HCT116 (cell line): ENCODE measurements around the gene LRRC66. TPM values are rescaled to one million over a fixed set of nuclear protein-coding genes. Genes with fewer than 3 reads are reported as not detected.

ENCODE experiments used
- ATAC-seq: fragments of 200-7000 bp; cut with Tn5 transposase; 2 replicates; pipeline ENCODE4 v1.9.1; 2020; ENCODE audit warnings: mild to moderate bottlenecking, moderate library complexity
- BruUV-seq: library from RNA; stranded (reverse); fragments of 400-500 nt; replicated peaks from 2 replicates; lab custom pipeline; 2021; lab: Mats Ljungman, UMichigan
- CTCF ChIA-PET: fragments of 300-600 bp; sonication (Branson Sonifier 250); formaldehyde crosslinking; loops from one replicate; lab custom pipeline; 2021; ENCODE audit warnings: antibody characterized with exemption; lab: Charles Lee
- POLR2A ChIA-PET: fragments of 300-600, 350-600 bp; sonication (Branson Sonifier 250); formaldehyde crosslinking; loops from one replicate; lab custom pipeline; 2021; ENCODE audit warnings: antibody characterized with exemption; lab: Charles Lee
- RAD21 ChIA-PET, 2 experiments: fragments of 300-600 bp; sonication (Branson Sonifier 250); formaldehyde crosslinking; loops; one replicate each; lab custom pipeline; 2023; ENCODE audit warnings: low total read pairs in 2 of 2; ENCODE audit not compliant: uncharacterized antibody in 2 of 2, unreplicated experiment in 2 of 2, low non-redundant PET in 1 of 2; lab: Charles Lee
- DNase-seq: peaks from one replicate; pipeline ENCODE4 v3.0.0-alpha.2; 2010; ENCODE audit warnings: low read depth, low spot score
- H2AFZ ChIP-seq: fragments of 200-600 bp; shearing (Covaris generic), sonication (generic); 2 replicates; pipeline ENCODE4 v1.6.1; 2017; ENCODE audit warnings: low read depth, mixed run types, mixed read lengths, antibody characterized with exemption, low read length; ENCODE audit not compliant: poor library complexity, severe bottlenecking
- H3K27ac ChIP-seq: 2 replicates; pipeline ENCODE4 v1.5.1; 2012; ENCODE audit warnings: low read depth, low read length
- H3K27me3 ChIP-seq: fragments of 200-600 bp; sonication (generic); 2 replicates; pipeline ENCODE4 v1.6.1; 2016; ENCODE audit warnings: mixed run types, low read length, mixed read lengths; ENCODE audit not compliant: insufficient read depth
- H3K36me3 ChIP-seq, 2 experiments: fragments of 200-500 bp in 1 of 2; fragments of 200-600 bp in 1 of 2; sonication (Bioruptor generic) in 1 of 2; sonication (generic) in 1 of 2; 2 replicates each; pipeline versions ENCODE4 v1.5.1 to v1.6.1; 2014 to 2016; ENCODE audit warnings: low read length in 2 of 2, inconsistent platforms in 1 of 2, mixed read lengths in 1 of 2, mixed run types in 1 of 2; ENCODE audit not compliant: insufficient read depth in 2 of 2, control insufficient read depth in 1 of 2
- H3K4me1 ChIP-seq, 2 experiments: fragments of 200-600 bp in 1 of 2; sonication (generic) in 1 of 2; 2 replicates each; pipeline versions ENCODE4 v1.5.1 to v1.6.1; 2012 to 2017; ENCODE audit warnings: low read length in 2 of 2, inconsistent platforms in 1 of 2, mild to moderate bottlenecking in 1 of 2, mixed read lengths in 1 of 2, mixed run types in 1 of 2, moderate library complexity in 1 of 2; ENCODE audit not compliant: insufficient read depth in 2 of 2, control insufficient read depth in 1 of 2
- H3K4me2 ChIP-seq: fragments of 200-600 bp; sonication (generic); 2 replicates; pipeline ENCODE4 v1.6.1; 2017; ENCODE audit warnings: mixed run types, low read length, mixed read lengths
- H3K4me3 ChIP-seq, 2 experiments: fragments of 200-600 bp in 1 of 2; sonication (generic) in 1 of 2; replicated peaks in 1 of 2; 2 replicates each; pipeline ENCODE4 v1.5.1; 2011 to 2016; ENCODE audit warnings: low read length in 2 of 2, control low read depth in 1 of 2, low read depth in 1 of 2, mild to moderate bottlenecking in 1 of 2, mixed read lengths in 1 of 2, mixed run types in 1 of 2
- H3K79me2 ChIP-seq: fragments of 200-600 bp; sonication (generic); 2 replicates; pipeline ENCODE4 v1.6.1; 2017; ENCODE audit warnings: mild to moderate bottlenecking, mixed run types, low read length, moderate library complexity, mixed read lengths; ENCODE audit not compliant: insufficient read depth
- H3K9ac ChIP-seq: fragments of 200-600 bp; sonication (generic); 2 replicates; pipeline ENCODE4 v1.6.1; 2016; ENCODE audit warnings: low read length, mixed read lengths
- H3K9me2 ChIP-seq: fragments of 200-600 bp; sonication (generic), shearing (Covaris generic); 2 replicates; pipeline ENCODE4 v1.6.1; 2017; ENCODE audit warnings: mixed run types, mild to moderate bottlenecking, moderate library complexity; ENCODE audit not compliant: insufficient read depth
- H3K9me3 ChIP-seq, 2 experiments: fragments of 200-500 bp in 1 of 2; fragments of 200-600 bp in 1 of 2; sonication (Bioruptor generic) in 1 of 2; sonication (generic) in 1 of 2; 2 replicates each; pipeline ENCODE4 v1.6.1; 2014 to 2017; ENCODE audit warnings: low read length in 2 of 2, mixed read lengths in 2 of 2, inconsistent platforms in 1 of 2, low read depth in 1 of 2, mild to moderate bottlenecking in 1 of 2, mixed run types in 1 of 2, moderate library complexity in 1 of 2; ENCODE audit not compliant: control insufficient read depth in 1 of 2, insufficient read depth in 1 of 2
- H4K20me1 ChIP-seq: fragments of 200-600 bp; sonication (generic), shearing (Covaris generic); 2 replicates; pipeline ENCODE4 v1.6.1; 2017; ENCODE audit warnings: mixed run types, mild to moderate bottlenecking, moderate library complexity; ENCODE audit not compliant: insufficient read depth
- CBX3 ChIP-seq: IDR thresholded peaks from 2 replicates; pipeline ENCODE4 v1.6.1; 2012; ENCODE audit warnings: low read depth
- CEBPB ChIP-seq: IDR thresholded peaks from 2 replicates; pipeline ENCODE4 v1.6.1; 2012; ENCODE audit warnings: low read depth
- CTCF ChIP-seq, 3 experiments: fragments of 200-600 bp in 1 of 3; sonication (generic) in 1 of 3; IDR thresholded peaks in 2 of 3; conservative IDR thresholded peaks in 1 of 3; 2 replicates each; pipeline ENCODE4 v1.5.1; 2012 to 2017; ENCODE audit warnings: low read depth in 2 of 3, low read length in 2 of 3, antibody characterized with exemption in 1 of 3, borderline replicate concordance in 1 of 3, control low read depth in 1 of 3, mild to moderate bottlenecking in 1 of 3, mixed read lengths in 1 of 3, mixed run types in 1 of 3, moderate library complexity in 1 of 3; ENCODE audit not compliant: insufficient read depth in 1 of 3
- EGR1 ChIP-seq: IDR thresholded peaks from 2 replicates; pipeline ENCODE4 v1.6.1; 2012; ENCODE audit warnings: low read depth
- ELF1 ChIP-seq: IDR thresholded peaks from 2 replicates; pipeline ENCODE4 v1.6.1; 2012; ENCODE audit warnings: low read depth, borderline replicate concordance
- EZH2phosphoT487 ChIP-seq: fragments of 200-600 bp; IDR thresholded peaks from 2 replicates; pipeline ENCODE4 v1.6.1; 2018; ENCODE audit warnings: antibody characterized with exemption, borderline replicate concordance
- FOSL1 ChIP-seq: IDR thresholded peaks from 2 replicates; pipeline ENCODE4 v1.6.1; 2012; ENCODE audit warnings: low read depth
- POLR2A ChIP-seq: IDR thresholded peaks from 2 replicates; pipeline ENCODE4 v1.7.0; 2011; ENCODE audit warnings: borderline replicate concordance; ENCODE audit not compliant: insufficient read depth, insufficient read length; ENCODE audit errors: extremely low read depth
- POLR2AphosphoS5 ChIP-seq: IDR thresholded peaks from 2 replicates; pipeline ENCODE4 v1.6.1; 2011; ENCODE audit warnings: mild to moderate bottlenecking, low read depth, low read length, moderate library complexity
- SIN3A ChIP-seq: IDR thresholded peaks from 2 replicates; pipeline ENCODE4 v1.6.1; 2012; ENCODE audit warnings: low read depth
- SP1 ChIP-seq: IDR thresholded peaks from 2 replicates; pipeline ENCODE4 v1.6.1; 2012; ENCODE audit warnings: low read depth
- TCF7L2 ChIP-seq: IDR thresholded peaks from 2 replicates; pipeline ENCODE4 v1.7.0; 2011; ENCODE audit warnings: borderline replicate concordance, inconsistent platforms; ENCODE audit not compliant: insufficient read depth, insufficient read length; ENCODE audit errors: extremely low read depth
- ZBTB33 ChIP-seq: IDR thresholded peaks from 2 replicates; pipeline ENCODE4 v1.6.1; 2011; ENCODE audit warnings: mild to moderate bottlenecking, low read length, moderate library complexity; ENCODE audit not compliant: insufficient replicate concordance; ENCODE audit errors: extremely low read depth
- ZFX ChIP-seq: fragments of 450-650 bp; IDR thresholded peaks from 2 replicates; pipeline ENCODE4 v1.6.1; 2017
- ZNF274 ChIP-seq: fragments of 200-500 bp; sonication (Bioruptor generic); IDR thresholded peaks from 2 replicates; pipeline ENCODE4 v1.6.1; 2014; ENCODE audit warnings: mild to moderate bottlenecking, low read depth, low read length, inconsistent platforms
- intact Hi-C: fragments of 100-400 bp; cut with micrococcal nuclease; formaldehyde crosslinking; loops from 2 replicates; pipeline ENCODE4 v1.10.0; 2022
- total RNA-seq: library from RNA; stranded (reverse); gene quantifications from one replicate; pipeline ENCODE4 v1.2.1, GENCODE V29; 2021; ENCODE audit not compliant: unreplicated experiment

The LRRC66 gene
- total RNA-seq, 1 experiment from 2014 or later: 0.12 TPM

- CTCF ChIA-PET: no interaction called here
- no TSS peak for BruUV-seq
These were observed 13.3 kb downstream of the LRRC66 start for GRCh38 chr4:52006887-52007286.

GRCh38 chr4:52005604-52006273 is 14.4 kb downstream of the LRRC66 start:
- no peak for DNase-seq
- RAD21 ChIA-PET: no interaction called here
- Histone ChIP-seq H3K9me3 (no peaks in the 10 kb centered on the region), H2AFZ (no peak overlapping the region), H3K27ac (no peak overlapping the region), H3K36me3 (no peaks in the 10 kb centered on the region), H3K4me3 (no peak overlapping the region), H3K79me2 (no peaks in the 10 kb centered on the region), H3K9me2 (no peaks in the 10 kb centered on the region), H3K27me3 (no peaks in the 10 kb centered on the region), H3K4me1 (no peaks in the 10 kb centered on the region), H4K20me1 (no peaks in the 10 kb centered on the region), H3K4me2 (no peak overlapping the region), H3K9ac (no peak overlapping the region)
- POLR2A ChIA-PET: no interaction called here
- no peak for ATAC-seq
- CTCF ChIA-PET: no interaction called here
- intact Hi-C loops: no loop called here
- no peak for TF ChIP-seq EZH2phosphoT487
- no peak for TF ChIP-seq ZFX
- no peak for TF ChIP-seq CTCF (IDR thresholded peaks at IDR 0.05 in 2 of 3, conservative IDR thresholded peaks at IDR 0.05 in 1 of 3; ENCODE audit: borderline replicate concordance in 1 of 3, insufficient read depth in 1 of 3, low read depth in 2 of 3, low read length in 2 of 3)
- no peak for TF ChIP-seq ELF1
- TF ChIP-seq EGR1: no peak
- no peak for TF ChIP-seq POLR2AphosphoS5
- no peak for TF ChIP-seq CEBPB
- TF ChIP-seq TCF7L2: no peak
- no peak for TF ChIP-seq POLR2A
- TF ChIP-seq FOSL1: no peak
- no peak for TF ChIP-seq SIN3A
- TF ChIP-seq CBX3: no peak
- TF ChIP-seq ZBTB33: no peak
- no TSS peak for BruUV-seq

More at GRCh38 chr4:52006887-52007286, 13.3 kb downstream of the LRRC66 start:
- Histone ChIP-seq H3K9ac (no peak overlapping the region), H2AFZ (no peak overlapping the region), H3K4me2 (no peak overlapping the region), H3K36me3 (no peaks in the 10 kb centered on the region), H3K27ac (no peak overlapping the region), H3K27me3 (no peaks in the 10 kb centered on the region), H4K20me1 (no peaks in the 10 kb centered on the region), H3K9me2 (no peaks in the 10 kb centered on the region), H3K4me3 (no peak overlapping the region), H3K79me2 (no peaks in the 10 kb centered on the region), H3K9me3 (no peaks in the 10 kb centered on the region), H3K4me1 (no peaks in the 10 kb centered on the region)
- no peak for TF ChIP-seq ZNF274
- TF ChIP-seq TCF7L2: no peak
- TF ChIP-seq SP1: no peak
- RAD21 ChIA-PET: no interaction called here
- POLR2A ChIA-PET: no interaction called here
- ATAC-seq: no peak
- intact Hi-C loops: no loop called here
- DNase-seq: no peak
